NCI-H2227 treated with DMSO at 0.1 percent for 48 hours (cell line): ENCODE data around the gene MYO5A.
"Not testable (repeated sequence)": the region's sequence is repeated elsewhere in the genome, so short reads cannot be mapped to it uniquely, and the experiment has no call there.

Experiments used
- DNase-seq: peaks from one replicate; lab custom pipeline; 2025; lab: John Stamatoyannopoulos, UW

The MYO5A gene

GRCh38 chr15:52505151-52505550 is 23.5 kb downstream of the MYO5A start:
- no peak for DNase-seq

DNA sequence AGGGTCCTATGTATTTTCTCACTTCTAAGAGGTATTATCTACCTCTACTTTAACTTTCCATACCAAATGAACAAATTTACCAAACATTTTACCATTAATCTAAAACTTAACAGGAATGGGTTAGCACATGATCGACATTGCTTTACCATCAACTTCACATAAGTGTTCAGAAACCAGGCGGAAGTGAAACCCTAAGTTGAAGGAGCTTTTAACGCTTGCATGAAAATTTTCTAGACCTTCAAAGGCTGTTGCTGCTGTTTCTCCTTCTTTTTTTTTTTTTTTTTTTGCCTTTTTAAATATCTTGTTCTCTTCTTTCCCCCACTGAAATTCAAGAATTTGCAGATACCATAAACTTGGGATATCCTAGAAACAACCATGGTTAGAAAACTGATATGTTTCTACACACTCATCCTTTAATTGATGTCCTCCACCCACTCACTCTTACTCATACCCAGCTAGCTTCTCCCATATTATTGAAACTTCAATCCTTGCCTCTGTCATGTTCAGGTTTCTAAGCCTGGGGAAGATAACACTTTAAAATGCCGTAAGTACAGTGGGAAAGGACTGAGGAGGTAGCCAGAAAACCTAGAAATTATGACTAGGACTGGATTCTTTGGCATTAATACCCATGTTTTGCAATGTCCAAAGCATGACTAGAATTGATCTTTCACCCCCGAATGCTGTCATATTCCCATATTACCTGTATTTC is 24.7 kb downstream of the MYO5A start:
- DNase-seq: no peak

DNA sequence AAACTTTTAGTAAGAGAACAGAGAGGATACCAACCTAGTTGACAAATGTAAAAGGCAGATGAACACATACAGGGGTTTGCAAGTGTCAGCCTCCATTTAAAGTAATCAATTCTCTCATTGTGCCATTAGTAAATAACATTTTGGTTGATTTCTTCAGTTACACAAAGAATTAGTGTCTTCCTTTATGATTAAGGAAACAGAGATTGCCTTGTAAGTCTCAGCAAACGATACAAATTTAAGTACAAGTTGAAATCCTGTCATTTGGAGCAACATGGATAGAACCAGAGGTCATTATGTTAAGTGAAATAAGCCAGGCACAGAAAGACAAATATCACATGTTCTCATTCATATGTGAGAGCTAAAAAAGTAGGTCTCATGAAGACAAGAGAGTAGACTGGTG is 26.1 kb downstream of the MYO5A start:
- no peak for DNase-seq

DNA sequence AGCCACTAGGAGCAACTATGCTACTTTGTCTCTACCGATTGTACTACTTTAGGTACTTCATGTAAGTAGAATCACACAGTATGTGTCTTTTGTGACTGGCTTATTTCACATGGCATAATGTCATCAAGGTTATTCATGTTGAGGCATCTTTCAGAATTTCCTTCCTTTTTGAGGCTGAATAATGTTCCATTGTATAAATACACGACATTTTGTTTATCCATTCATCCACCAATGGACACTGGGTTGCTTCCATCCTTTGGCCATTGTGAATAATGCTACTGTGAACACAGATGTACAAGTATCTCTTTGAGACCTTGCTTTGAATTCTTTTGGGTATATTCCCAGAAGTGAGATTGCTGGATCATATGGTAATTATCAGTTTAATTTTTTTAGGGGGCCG is 29.2 kb downstream of the MYO5A start:
- no peak for DNase-seq

DNA sequence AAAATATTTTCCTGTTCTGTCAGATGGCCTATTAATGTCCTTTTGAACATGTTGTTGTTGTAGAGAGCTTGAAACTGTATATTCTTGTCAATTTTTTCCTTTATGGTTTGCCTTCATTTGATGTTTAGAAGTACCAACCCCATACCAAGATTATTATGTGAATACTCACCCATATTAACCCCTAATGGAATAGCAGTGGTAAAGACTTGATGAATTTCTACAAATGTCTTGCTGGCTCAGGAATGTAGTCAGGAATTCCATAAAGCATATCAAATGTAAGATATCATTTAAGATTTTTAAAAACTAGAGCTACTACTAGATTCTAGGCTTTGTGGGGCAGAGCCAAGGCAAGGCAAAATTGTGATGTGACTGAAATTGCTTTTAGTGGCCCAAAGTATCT is 30.0 kb downstream of the MYO5A start:
- DNase-seq: no peak

DNA sequence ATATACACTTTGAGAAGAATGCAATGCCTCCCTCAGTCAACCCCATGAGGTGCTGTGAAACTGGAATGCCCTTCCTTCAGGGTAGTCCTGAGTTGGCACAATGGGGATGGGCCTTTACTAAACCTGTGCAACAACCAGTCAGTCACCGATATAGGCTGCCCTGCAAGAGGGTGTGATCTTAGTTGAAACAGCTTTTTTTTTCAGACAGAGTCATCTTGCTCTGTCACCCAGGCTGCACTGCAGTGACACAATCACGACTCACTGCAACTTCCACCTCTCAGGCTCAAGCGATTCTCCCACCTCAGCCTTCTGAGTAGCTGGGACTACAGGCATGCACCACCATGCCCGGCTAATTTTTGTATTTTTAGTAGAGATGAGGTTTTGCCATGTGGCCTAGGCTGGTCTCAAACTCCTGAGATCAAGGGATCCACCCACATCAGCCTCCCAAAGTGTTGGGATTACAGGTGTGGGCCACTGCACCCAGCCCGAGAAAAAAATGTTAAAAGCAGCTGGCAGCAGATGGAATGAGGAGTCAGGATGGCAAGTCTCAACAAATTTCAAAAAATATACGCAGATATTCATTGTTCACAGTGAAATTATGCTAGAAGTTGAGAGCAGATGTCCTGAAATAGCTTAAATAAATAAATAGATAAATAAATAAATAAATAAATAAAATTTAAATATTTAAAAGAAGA is 31.8 kb downstream of the MYO5A start:
- DNase-seq: no peak

DNA sequence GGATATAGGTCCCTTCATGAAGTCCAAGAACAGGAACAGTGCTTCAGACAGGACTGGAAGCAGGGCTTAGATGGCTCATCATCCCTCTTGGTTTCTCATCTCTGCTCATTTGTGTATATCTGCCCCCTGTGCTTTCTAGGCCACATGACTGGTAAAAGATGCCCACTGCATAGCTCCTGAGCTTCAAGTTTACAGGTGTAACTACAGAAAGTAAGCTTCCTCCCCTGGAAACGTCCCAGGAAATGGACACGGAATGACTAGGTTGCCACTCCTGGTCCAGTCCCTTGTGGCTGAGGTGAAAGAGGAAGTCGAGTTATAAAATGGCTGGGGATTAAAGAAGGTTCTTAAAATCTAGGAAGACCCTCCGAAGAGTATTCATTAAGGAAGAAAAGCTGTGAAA is 32.5 kb downstream of the MYO5A start:
- DNase-seq: no peak

DNA sequence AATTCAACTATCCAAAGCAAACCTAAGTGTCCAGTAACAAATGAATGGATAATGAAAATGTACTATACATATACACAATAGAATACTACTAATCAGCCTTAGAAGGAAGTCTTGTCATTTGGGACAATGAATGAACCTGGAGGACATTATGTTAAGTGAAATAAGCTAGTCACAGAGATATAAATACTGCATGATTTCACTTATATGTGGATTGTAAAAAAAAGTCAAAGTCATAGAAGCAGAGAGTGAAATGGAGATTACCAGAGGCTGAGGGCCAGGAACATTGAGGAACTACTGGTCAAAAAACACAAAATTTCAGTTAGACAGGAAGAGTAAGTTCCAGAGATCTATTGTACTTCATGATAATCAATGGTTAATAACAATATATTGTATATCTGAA is 33.6 kb downstream of the MYO5A start:
- DNase-seq: no peak

GRCh38 chr15:52493968-52494367 is 34.7 kb downstream of the MYO5A start:
- DNase-seq: no peak

DNA sequence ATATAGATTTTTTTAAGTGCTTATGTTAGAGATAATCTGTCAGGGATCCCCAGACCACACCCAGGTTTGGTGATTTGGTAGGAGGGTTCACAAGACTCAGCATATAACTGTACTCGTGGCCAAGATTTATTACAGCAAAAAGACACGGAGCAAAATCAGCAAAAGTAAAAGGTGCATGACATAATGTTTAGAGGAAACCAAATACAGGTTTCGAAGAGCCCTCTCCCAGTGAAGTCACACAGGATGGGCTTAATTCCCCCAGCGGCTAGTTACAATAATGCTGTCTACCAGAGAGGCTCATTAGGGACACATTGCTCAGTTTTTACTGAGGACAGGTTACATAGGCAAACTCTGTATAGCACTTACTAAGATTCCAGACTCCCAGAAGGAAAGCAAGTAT is 36.5 kb downstream of the MYO5A start:
- DNase-seq: no peak

DNA sequence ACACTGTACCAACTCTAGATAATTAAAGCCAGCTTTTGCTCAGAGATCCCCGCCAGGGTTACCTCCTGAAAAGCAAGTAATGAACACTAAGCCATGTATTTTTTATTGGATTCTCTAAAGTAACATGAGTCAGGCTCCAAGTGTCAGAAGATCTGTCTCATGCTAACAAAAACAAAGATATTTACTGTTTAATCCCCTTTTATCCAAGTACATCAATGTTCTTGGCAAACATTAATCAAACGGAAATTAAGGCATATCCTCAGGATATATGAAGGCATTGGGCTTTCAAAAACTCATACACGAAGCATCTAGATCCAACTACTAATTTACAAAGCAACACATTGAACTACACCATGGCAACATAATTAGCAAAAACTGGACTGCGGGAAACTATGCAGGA is 37.2 kb downstream of the MYO5A start:
- no peak for DNase-seq

GRCh38 chr15:52489430-52489829 is 39.2 kb downstream of the MYO5A start:
- DNase-seq: not testable (repeated sequence)

- no peak for DNase-seq
Measured at GRCh38 chr15:52488830-52489229, 39.9 kb downstream of the MYO5A start.

- no peak for DNase-seq
Measured at GRCh38 chr15:52486003-52486996, 42.4 kb downstream of the MYO5A start.

GRCh38 chr15:52485290-52485689 is 43.4 kb downstream of the MYO5A start:
- no peak for DNase-seq

GRCh38 chr15:52483707-52484106 is 45.0 kb downstream of the MYO5A start:
- DNase-seq: no peak

DNA sequence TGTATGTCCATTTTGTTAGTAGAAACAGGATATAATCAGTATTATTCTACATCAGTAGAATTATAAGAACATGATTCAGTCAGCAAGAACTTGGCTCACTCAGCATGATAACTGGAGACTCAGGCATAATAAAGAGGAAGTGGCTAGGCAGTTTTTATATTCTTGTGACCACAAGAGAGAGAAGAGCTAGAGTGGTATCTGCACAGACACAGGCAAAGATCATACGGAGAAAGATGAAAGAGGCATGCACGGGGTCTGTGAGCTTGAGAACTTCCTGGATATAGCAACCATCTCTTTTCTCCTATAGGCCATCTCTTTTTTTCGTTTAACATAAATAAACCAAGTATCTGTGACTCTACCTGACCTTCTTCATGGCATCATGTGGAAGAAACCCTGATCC is 46.8 kb downstream of the MYO5A start:
- DNase-seq: no peak

GRCh38 chr15:52480990-52481389 is 47.7 kb downstream of the MYO5A start:
- DNase-seq: no peak

GRCh38 chr15:52466716-52467115 is 62.0 kb downstream of the MYO5A start:
- no peak for DNase-seq

DNA sequence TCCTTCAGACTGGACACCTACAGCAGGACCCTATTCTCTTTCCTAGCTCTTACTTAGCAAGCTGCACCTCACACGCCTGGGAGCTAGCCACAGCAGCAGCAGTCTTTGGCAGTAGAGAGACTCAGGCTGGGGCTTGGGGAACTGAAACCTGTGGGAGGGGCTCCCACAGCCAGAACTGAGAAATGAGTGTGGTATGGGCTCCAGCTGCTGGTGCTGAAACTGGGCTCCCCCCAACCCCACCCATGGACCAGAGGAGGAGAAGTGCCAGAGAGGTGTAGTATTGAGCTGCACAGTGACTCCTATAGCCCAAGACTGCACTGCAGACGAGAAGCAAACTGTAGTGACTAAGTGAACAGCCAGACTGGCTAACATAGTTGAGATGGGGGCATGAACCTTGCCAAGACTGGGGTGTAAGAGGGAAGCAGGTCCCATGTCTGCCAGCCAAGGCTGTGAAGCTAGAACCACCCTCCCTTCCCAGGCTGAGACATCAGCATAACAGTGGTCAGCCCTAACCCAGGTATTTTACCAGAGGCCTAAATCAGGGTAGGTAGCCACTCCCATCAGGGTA is 62.5 kb downstream of the MYO5A start:
- DNase-seq: no peak

- no peak for DNase-seq
Measured at GRCh38 chr15:52464478-52464877, 64.2 kb downstream of the MYO5A start.

DNA sequence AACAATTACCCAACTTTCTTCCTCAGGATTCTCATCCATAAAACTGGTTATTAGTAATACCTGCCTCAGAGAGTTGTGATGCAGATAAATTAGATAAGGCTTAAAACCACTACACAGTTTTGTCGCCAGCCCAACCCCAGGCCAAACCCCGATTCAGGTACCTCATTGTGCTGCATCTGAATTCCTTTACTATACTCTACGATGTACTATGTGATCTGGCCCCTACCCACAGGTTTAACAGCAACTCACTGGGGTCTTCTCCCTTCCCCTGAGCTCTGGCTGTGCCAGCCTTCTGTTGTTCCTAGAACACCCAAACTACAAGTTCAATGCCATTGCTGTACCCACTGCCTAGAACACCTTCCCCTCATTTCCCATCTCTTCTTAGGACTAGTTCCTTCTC is 64.6 kb downstream of the MYO5A start:
- no peak for DNase-seq
